ENCODE results near the gene S1PR2. TPM values are rescaled to one million over a fixed set of nuclear protein-coding genes. Genes with fewer than 3 reads are reported as not detected.
"Not testable (repeated sequence)": the region's sequence is repeated elsewhere in the genome, so short reads cannot be mapped to it uniquely, and the experiment has no call there.

The S1PR2 gene
- total and polyA plus RNA-seq, 4 donors, result 1.2 to 4.8 (median 3.3) TPM

DNA sequence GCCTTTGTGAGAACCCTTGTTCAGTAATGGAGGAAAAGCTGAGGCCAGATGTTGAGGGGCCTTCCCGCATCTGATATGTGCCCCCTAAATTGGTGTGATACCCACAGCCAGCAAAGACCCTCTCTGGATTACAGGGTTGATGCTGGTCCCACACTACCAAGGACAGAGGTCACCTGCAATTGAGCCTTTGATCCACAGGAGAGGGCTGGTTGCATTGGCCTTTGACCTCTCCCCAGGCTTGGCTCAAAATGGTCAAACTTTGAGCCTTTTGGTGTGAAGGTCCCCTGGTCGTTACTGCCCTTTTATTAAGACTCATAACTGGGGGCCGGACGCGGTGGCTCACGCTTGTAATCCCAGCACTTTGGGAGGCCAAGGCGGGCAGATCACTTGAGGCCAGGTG lies 12.5 kb upstream of the S1PR2 start:
- TF ChIP-seq, protein P1, sequence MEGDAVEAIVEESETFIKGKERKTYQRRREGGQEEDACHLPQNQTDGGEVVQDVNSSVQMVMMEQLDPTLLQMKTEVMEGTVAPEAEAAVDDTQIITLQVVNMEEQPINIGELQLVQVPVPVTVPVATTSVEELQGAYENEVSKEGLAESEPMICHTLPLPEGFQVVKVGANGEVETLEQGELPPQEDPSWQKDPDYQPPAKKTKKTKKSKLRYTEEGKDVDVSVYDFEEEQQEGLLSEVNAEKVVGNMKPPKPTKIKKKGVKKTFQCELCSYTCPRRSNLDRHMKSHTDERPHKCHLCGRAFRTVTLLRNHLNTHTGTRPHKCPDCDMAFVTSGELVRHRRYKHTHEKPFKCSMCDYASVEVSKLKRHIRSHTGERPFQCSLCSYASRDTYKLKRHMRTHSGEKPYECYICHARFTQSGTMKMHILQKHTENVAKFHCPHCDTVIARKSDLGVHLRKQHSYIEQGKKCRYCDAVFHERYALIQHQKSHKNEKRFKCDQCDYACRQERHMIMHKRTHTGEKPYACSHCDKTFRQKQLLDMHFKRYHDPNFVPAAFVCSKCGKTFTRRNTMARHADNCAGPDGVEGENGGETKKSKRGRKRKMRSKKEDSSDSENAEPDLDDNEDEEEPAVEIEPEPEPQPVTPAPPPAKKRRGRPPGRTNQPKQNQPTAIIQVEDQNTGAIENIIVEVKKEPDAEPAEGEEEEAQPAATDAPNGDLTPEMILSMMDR (IDR thresholded peaks at IDR 0.05; ENCODE audit: low read depth, low read length, missing input control), result no peak
- TF ChIP-seq HNF4A (conservative IDR thresholded peaks at IDR 0.05) (peak; percentile 37 to 56), NR2F2 (IDR thresholded peaks at IDR 0.05) (peak; percentile 48)
- no peaks in the 10 kb centered on the region for H3K9me3 ChIP-seq (ENCODE audit: control insufficient read depth in 4 of 4, low read length in 3 of 4)
- 85% methylated on average over 7 of the region's 7 CpGs for WGBS
- no peaks in the 10 kb centered on the region for H3K36me3 ChIP-seq (ENCODE audit: control insufficient read depth in 4 of 4, insufficient read depth in 3 of 4, low read depth in 1 of 4, low read length in 3 of 4)
- no peak overlapping the region for H3K4me3 ChIP-seq (ENCODE audit: low read depth in 1 of 3, low read length in 3 of 3)
- H3K27me3 ChIP-seq (ENCODE audit: control insufficient read depth in 4 of 4, insufficient read depth in 4 of 4, low read length in 3 of 4), result no peaks in the 10 kb centered on the region
- peaks cover 4 to 12% (median 10%) of the 10 kb centered on the region in 4 donors for H3K4me1 ChIP-seq (ENCODE audit: control insufficient read depth in 4 of 4, insufficient read depth in 4 of 4, low read length in 3 of 4)
- H3K27ac ChIP-seq (ENCODE audit: low read depth in 1 of 2, low read length in 2 of 2), result no peak overlapping the region
- H3K9ac ChIP-seq (ENCODE audit: low read depth in 1 of 2, low read length in 2 of 2), result no peak overlapping the region
- no peak for DNase-seq (ENCODE audit: low spot score)

GRCh38 chr19:10241826-10242449 lies 10.8 kb upstream of the S1PR2 start:
- not testable (repeated sequence) for H3K4me3 ChIP-seq (ENCODE audit: low read depth in 1 of 3, low read length in 3 of 3); H3K27me3 ChIP-seq (ENCODE audit: control insufficient read depth in 4 of 4, insufficient read depth in 4 of 4, low read length in 3 of 4); H3K27ac ChIP-seq (ENCODE audit: low read depth in 1 of 2, low read length in 2 of 2); H3K9ac ChIP-seq (ENCODE audit: low read depth in 1 of 2, low read length in 2 of 2); H3K9me3 ChIP-seq (ENCODE audit: control insufficient read depth in 4 of 4, low read length in 3 of 4); H3K36me3 ChIP-seq (ENCODE audit: control insufficient read depth in 4 of 4, insufficient read depth in 3 of 4, low read depth in 1 of 4, low read length in 3 of 4); DNase-seq (ENCODE audit: low spot score)
- H3K4me1 ChIP-seq (ENCODE audit: control insufficient read depth in 4 of 4, insufficient read depth in 4 of 4, low read length in 3 of 4), result peaks cover 8 to 20% (median 13%) of the 10 kb centered on the region in 4 donors
- 94% methylated on average over 11 of the region's 11 CpGs for WGBS

- H3K9ac ChIP-seq (ENCODE audit: low read depth in 1 of 2, low read length in 2 of 2), result no peak overlapping the region
- H3K4me3 ChIP-seq (ENCODE audit: low read depth in 1 of 3, low read length in 3 of 3), result no peak overlapping the region
- H3K27ac ChIP-seq (ENCODE audit: low read depth in 1 of 2, low read length in 2 of 2), result peak overlapping the region; percentile 66 to 85
- no peaks in the 10 kb centered on the region for H3K27me3 ChIP-seq (ENCODE audit: control insufficient read depth in 4 of 4, insufficient read depth in 4 of 4, low read length in 3 of 4)
- WGBS, result 45% methylated on average over 12 of the region's 12 CpGs
- no peaks in the 10 kb centered on the region for H3K9me3 ChIP-seq (ENCODE audit: control insufficient read depth in 4 of 4, low read length in 3 of 4)
- H3K4me1 ChIP-seq (ENCODE audit: control insufficient read depth in 4 of 4, insufficient read depth in 4 of 4, low read length in 3 of 4), result peaks cover 4 to 25% (median 13%) of the 10 kb centered on the region in 4 donors
- H3K36me3 ChIP-seq (ENCODE audit: control insufficient read depth in 4 of 4, insufficient read depth in 3 of 4, low read depth in 1 of 4, low read length in 3 of 4), result no peaks in the 10 kb centered on the region
- no peak for DNase-seq (ENCODE audit: low spot score)
- TF ChIP-seq, protein P2, sequence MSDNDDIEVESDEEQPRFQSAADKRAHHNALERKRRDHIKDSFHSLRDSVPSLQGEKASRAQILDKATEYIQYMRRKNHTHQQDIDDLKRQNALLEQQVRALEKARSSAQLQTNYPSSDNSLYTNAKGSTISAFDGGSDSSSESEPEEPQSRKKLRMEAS (IDR thresholded peaks at IDR 0.05), result no peak
- TF ChIP-seq RXRA (IDR thresholded peaks at IDR 0.05) (peak; percentile 14 to 74), NR2F2 (IDR thresholded peaks at IDR 0.05) (no peak), SP1 (IDR thresholded peaks at IDR 0.05) (peak; percentile 51), HNF4A (conservative IDR thresholded peaks at IDR 0.05) (peak; percentile 19 to 44), HNF4G (IDR thresholded peaks at IDR 0.05) (no peak), FOXA2 (IDR thresholded peaks at IDR 0.05) (peak; percentile 41), RAD21 (IDR thresholded peaks at IDR 0.05) (no peak), EGR1 (IDR thresholded peaks at IDR 0.05; ENCODE audit: low read depth in 2 of 2) (no peak), TAF1 (conservative IDR thresholded peaks at IDR 0.05) (no peak), FOXA1 (IDR thresholded peaks at IDR 0.05) (no peak), JUND (IDR thresholded peaks at IDR 0.05) (no peak), YY1 (IDR thresholded peaks at IDR 0.05) (peak; percentile 56)
- TF ChIP-seq, protein P3, sequence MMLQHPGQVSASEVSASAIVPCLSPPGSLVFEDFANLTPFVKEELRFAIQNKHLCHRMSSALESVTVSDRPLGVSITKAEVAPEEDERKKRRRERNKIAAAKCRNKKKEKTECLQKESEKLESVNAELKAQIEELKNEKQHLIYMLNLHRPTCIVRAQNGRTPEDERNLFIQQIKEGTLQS (IDR thresholded peaks at IDR 0.05), result no peak
- TF ChIP-seq, protein P4, sequence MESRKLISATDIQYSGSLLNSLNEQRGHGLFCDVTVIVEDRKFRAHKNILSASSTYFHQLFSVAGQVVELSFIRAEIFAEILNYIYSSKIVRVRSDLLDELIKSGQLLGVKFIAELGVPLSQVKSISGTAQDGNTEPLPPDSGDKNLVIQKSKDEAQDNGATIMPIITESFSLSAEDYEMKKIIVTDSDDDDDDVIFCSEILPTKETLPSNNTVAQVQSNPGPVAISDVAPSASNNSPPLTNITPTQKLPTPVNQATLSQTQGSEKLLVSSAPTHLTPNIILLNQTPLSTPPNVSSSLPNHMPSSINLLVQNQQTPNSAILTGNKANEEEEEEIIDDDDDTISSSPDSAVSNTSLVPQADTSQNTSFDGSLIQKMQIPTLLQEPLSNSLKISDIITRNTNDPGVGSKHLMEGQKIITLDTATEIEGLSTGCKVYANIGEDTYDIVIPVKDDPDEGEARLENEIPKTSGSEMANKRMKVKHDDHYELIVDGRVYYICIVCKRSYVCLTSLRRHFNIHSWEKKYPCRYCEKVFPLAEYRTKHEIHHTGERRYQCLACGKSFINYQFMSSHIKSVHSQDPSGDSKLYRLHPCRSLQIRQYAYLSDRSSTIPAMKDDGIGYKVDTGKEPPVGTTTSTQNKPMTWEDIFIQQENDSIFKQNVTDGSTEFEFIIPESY (IDR thresholded peaks at IDR 0.05), result no peak
- TF ChIP-seq, protein P5, sequence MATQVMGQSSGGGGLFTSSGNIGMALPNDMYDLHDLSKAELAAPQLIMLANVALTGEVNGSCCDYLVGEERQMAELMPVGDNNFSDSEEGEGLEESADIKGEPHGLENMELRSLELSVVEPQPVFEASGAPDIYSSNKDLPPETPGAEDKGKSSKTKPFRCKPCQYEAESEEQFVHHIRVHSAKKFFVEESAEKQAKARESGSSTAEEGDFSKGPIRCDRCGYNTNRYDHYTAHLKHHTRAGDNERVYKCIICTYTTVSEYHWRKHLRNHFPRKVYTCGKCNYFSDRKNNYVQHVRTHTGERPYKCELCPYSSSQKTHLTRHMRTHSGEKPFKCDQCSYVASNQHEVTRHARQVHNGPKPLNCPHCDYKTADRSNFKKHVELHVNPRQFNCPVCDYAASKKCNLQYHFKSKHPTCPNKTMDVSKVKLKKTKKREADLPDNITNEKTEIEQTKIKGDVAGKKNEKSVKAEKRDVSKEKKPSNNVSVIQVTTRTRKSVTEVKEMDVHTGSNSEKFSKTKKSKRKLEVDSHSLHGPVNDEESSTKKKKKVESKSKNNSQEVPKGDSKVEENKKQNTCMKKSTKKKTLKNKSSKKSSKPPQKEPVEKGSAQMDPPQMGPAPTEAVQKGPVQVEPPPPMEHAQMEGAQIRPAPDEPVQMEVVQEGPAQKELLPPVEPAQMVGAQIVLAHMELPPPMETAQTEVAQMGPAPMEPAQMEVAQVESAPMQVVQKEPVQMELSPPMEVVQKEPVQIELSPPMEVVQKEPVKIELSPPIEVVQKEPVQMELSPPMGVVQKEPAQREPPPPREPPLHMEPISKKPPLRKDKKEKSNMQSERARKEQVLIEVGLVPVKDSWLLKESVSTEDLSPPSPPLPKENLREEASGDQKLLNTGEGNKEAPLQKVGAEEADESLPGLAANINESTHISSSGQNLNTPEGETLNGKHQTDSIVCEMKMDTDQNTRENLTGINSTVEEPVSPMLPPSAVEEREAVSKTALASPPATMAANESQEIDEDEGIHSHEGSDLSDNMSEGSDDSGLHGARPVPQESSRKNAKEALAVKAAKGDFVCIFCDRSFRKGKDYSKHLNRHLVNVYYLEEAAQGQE (IDR thresholded peaks at IDR 0.05), result peak; percentile 36
- TF ChIP-seq, protein P1 (IDR thresholded peaks at IDR 0.05; ENCODE audit: low read depth, low read length, missing input control), result no peak
These were observed 7.1 kb upstream of the S1PR2 start for GRCh38 chr19:10238172-10238783.
